A673 (cell line): Measurements from ENCODE around the gene ZFHX2. TPM values are rescaled to one million over a fixed set of nuclear protein-coding genes. Genes with fewer than 3 reads are reported as not detected.

Source experiments
- BruUV-seq: library from RNA; stranded (reverse); fragments of 400-500 nt; replicated peaks from 2 replicates; lab custom pipeline; 2021; lab: Mats Ljungman, UMichigan
- CTCF ChIA-PET: fragments of 300-600 bp; sonication (Branson Sonifier 250); formaldehyde crosslinking; loops from one replicate; lab custom pipeline; 2022; ENCODE audit warnings: antibody characterized with exemption; lab: Charles Lee
- POLR2A ChIA-PET: fragments of 300-600 bp; sonication (Branson Sonifier 250); formaldehyde crosslinking; loops from one replicate; lab custom pipeline; 2022; ENCODE audit warnings: antibody characterized with exemption; ENCODE audit not compliant: low non-redundant PET; lab: Charles Lee
- DNase-seq: peaks from one replicate; pipeline ENCODE4 v3.0.0-alpha.2; 2015; ENCODE audit warnings: low spot score
- H3K27ac ChIP-seq: fragments of 200-600 bp; sonication (generic); 2 replicates; pipeline ENCODE4 v1.5.1; 2016; ENCODE audit warnings: mixed run types, low read depth, mild to moderate bottlenecking, mixed read lengths, antibody characterized with exemption, low read length; ENCODE audit not compliant: poor library complexity, severe bottlenecking
- H3K27me3 ChIP-seq: fragments of 200-600 bp; sonication (generic); replicated peaks from 2 replicates; pipeline ENCODE4 v1.6.1; 2017; ENCODE audit warnings: mixed run types, low read depth, mild to moderate bottlenecking, mixed read lengths, antibody characterized with exemption, low read length; ENCODE audit not compliant: insufficient read depth, poor library complexity
- H3K36me3 ChIP-seq: fragments of 200-600 bp; sonication (generic); 2 replicates; pipeline ENCODE4 v1.6.1; 2016; ENCODE audit warnings: mixed run types, mild to moderate bottlenecking, mixed read lengths, antibody characterized with exemption, low read length; ENCODE audit not compliant: insufficient read depth, poor library complexity, severe bottlenecking
- H3K4me1 ChIP-seq: fragments of 200-600 bp; sonication (generic); 2 replicates; pipeline ENCODE4 v1.6.1; 2017; ENCODE audit warnings: mixed run types, mild to moderate bottlenecking, mixed read lengths, antibody characterized with exemption, low read length; ENCODE audit not compliant: insufficient read depth, poor library complexity, severe bottlenecking
- H3K4me3 ChIP-seq: fragments of 200-600 bp; sonication (generic); 2 replicates; pipeline ENCODE4 v1.5.1; 2016; ENCODE audit warnings: low read depth, mixed run types, mild to moderate bottlenecking, mixed read lengths, low read length; ENCODE audit not compliant: poor library complexity, severe bottlenecking
- H3K9me3 ChIP-seq: fragments of 200-600 bp; sonication (generic); 2 replicates; pipeline ENCODE4 v1.6.1; 2016; ENCODE audit warnings: mixed run types, low read depth, mild to moderate bottlenecking, mixed read lengths, antibody characterized with exemption, low read length; ENCODE audit not compliant: poor library complexity, severe bottlenecking
- CTCF ChIP-seq: fragments of 300-800, 200-600 bp; sonication (generic); conservative IDR thresholded peaks from 2 replicates; pipeline ENCODE4 v1.5.1; 2017; ENCODE audit warnings: low read depth, mild to moderate bottlenecking, antibody characterized with exemption, low read length, moderate library complexity, mixed read lengths
- EZH2 ChIP-seq: fragments of 200-600 bp; sonication (generic); IDR thresholded peaks from 2 replicates; pipeline ENCODE4 v1.6.1; 2017; ENCODE audit warnings: borderline replicate concordance, low read depth, mild to moderate bottlenecking, mixed read lengths, antibody characterized with exemption, low read length; ENCODE audit not compliant: poor library complexity, severe bottlenecking
- intact Hi-C: fragments of 100-400 bp; cut with micrococcal nuclease; formaldehyde crosslinking; loops from one replicate; pipeline ENCODE4 v1.10.0; 2022; ENCODE audit not compliant: unreplicated experiment
- total RNA-seq: library from RNA; stranded (reverse); gene quantifications from 2 replicates; pipeline ENCODE4 v1.2.3, GENCODE V29; 2021

ZFHX2 gene
- total RNA-seq, 1 experiment from 2014 or later = 4.8 TPM

- H3K4me3 ChIP-seq = peak overlapping the region; percentile 59
- no peak for DNase-seq
- TF ChIP-seq EZH2 (no peak), CTCF (no peak)
- no peaks in the 10 kb centered on the region for H3K27me3 ChIP-seq
- H3K9me3 ChIP-seq = no peaks in the 10 kb centered on the region
- peaks cover 14% of the 10 kb centered on the region for H3K4me1 ChIP-seq
- intact Hi-C loops = no loop called here
- peak overlapping the region; percentile 60 for H3K27ac ChIP-seq
- ChIA-PET CTCF (interaction anchor here (0.6 kb wide), 1 partner anchor 344 kb away, joined by 3 read pairs; no protein-coding TSS in a partner anchor), POLR2A (no interaction called here)
- H3K36me3 ChIP-seq = no peaks in the 10 kb centered on the region
- BruUV-seq = no TSS peak
Measured at GRCh38 chr14:23566778-23567185, 15.2 kb upstream of the ZFHX2 start.

DNA sequence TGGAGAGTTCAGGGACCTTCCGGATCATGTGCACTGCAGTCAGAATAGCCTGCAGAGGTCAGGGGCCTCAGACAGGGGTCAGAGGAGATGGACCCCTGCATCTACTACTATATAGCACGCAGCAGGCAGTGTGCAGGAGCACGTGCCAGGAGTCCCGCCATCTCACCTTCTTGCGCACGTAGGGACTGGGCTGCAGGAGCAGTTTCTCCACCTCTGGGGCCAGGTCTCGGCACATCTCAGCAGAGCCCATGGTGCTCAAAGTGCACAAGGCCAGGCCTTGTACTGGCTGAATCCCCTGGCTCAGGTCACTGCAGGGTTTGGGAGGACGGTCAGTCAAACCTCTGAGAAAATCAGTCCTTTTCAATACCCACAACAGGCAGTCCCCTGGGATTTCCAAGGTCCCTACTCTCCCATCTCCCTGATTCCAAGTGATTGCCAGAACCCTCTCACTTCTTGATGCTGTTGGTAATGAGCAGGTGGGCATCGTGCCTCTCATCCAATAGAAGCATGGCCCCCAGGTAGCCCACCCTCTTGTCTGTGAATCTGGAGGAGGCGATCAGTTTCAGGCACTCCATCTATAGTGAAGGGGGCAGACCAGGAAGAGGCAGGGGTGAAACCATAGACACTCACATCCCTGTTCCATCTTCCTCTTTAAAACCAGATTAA lies 14.7 kb upstream of the ZFHX2 start:
- no peaks in the 10 kb centered on the region for H3K9me3 ChIP-seq
- POLR2A ChIA-PET = no interaction called here
- TF ChIP-seq EZH2 (no peak), CTCF (no peak)
- intact Hi-C loops = no loop called here
- H3K4me1 ChIP-seq = peaks cover 14% of the 10 kb centered on the region
- no peak overlapping the region for H3K27ac ChIP-seq
- CTCF ChIA-PET = no interaction called here
- peak overlapping the region; percentile 59 for H3K4me3 ChIP-seq
- no peaks in the 10 kb centered on the region for H3K27me3 ChIP-seq
- no peaks in the 10 kb centered on the region for H3K36me3 ChIP-seq
- BruUV-seq = no TSS peak
- no peak for DNase-seq

GRCh38 chr14:23565626-23566025 lies 14.1 kb upstream of the ZFHX2 start:
- Histone ChIP-seq H3K4me3 (no peak overlapping the region), H3K27me3 (no peaks in the 10 kb centered on the region), H3K36me3 (no peaks in the 10 kb centered on the region), H3K4me1 (peaks cover 14% of the 10 kb centered on the region), H3K9me3 (no peaks in the 10 kb centered on the region), H3K27ac (no peak overlapping the region)
- ChIA-PET POLR2A (no interaction called here), CTCF (no interaction called here)
- TF ChIP-seq EZH2 (no peak), CTCF (no peak)
- intact Hi-C loops = no loop called here
- DNase-seq = no peak
- no TSS peak for BruUV-seq
